AG04450 (cell line): ENCODE results near the gene NUP214. TPM values are rescaled to one million over a fixed set of nuclear protein-coding genes. Genes with fewer than 3 reads are reported as not detected.

Experiments used
- CTCF ChIA-PET: fragments of 300-600, 350-600 bp; formaldehyde crosslinking; extraction: SDS; loops from one replicate; lab custom pipeline; 2022; ENCODE audit warnings: antibody characterized with exemption, inconsistent platforms; lab: Charles Lee
- POLR2A ChIA-PET: fragments of 350-600 bp; formaldehyde crosslinking; extraction: SDS; loops from one replicate; lab custom pipeline; 2021; ENCODE audit warnings: antibody characterized with exemption, inconsistent platforms; lab: Yijun Ruan, JAX
- DNase-seq: peaks from one replicate; pipeline ENCODE4 v3.0.0-alpha.2; 2011; ENCODE audit warnings: low read depth, low spot score
- H3K27ac ChIP-seq: one replicate; pipeline ENCODE4 v1.5.1; 2012; ENCODE audit warnings: low read depth, low read length, control low read depth
- H3K27me3 ChIP-seq: one replicate; pipeline ENCODE4 v1.6.0; 2012; ENCODE audit warnings: low read length; ENCODE audit not compliant: control insufficient read depth, insufficient read depth
- H3K4me3 ChIP-seq: 2 replicates; pipeline ENCODE4 v1.5.1; 2011; ENCODE audit warnings: mild to moderate bottlenecking, low read depth, low read length, control low read depth
- H3K9me3 ChIP-seq: 2 replicates; pipeline ENCODE4 v1.5.1; 2012; ENCODE audit warnings: low read length; ENCODE audit not compliant: control insufficient read depth, insufficient read depth
- polyA plus RNA-seq: library from polyadenylated mRNA; depleted of rRNA; stranded (reverse); fragments of >200 nt; gene quantifications from 2 replicates; pipeline ENCODE4 v1.2.3, GENCODE V29; 2011
- TF ChIP-seq, protein P1 (sequence below): IDR thresholded peaks from 2 replicates; pipeline ENCODE4 v1.5.1; 2011; ENCODE audit warnings: low read depth, low read length, control low read depth, inconsistent platforms

The NUP214 gene
- polyA plus RNA-seq, 1 experiment, result 7.9 TPM

DNA sequence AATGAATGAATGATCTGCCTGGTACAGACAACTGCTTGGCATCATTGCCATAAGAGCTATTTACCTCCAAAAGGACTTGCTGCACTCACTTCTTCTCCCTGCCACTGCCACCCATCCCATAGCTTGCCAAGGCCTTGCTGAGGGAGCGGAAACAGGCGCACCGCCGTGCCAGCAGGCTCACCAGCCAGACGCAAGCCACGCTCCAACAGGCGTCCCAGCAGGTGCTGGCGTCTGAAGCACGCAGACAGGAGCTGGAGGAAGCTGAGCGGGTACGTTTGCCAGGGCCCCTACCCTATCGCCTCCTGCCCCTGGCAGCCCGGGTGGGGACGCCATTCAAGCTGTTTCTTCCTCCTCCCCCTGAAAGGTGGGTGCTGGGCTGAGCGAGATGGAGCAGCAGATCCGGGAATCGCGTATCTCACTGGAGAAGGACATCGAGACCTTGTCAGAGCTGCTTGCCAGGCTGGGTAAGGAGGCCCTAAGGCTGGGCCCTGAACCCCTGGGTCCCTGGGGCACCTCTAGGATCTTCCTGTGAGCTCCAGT, 38.0 kb upstream of the NUP214 start:
- no peak overlapping the region for H3K27ac ChIP-seq
- no peak overlapping the region for H3K4me3 ChIP-seq
- no peak for DNase-seq
- peaks cover 17% of the 10 kb centered on the region for H3K27me3 ChIP-seq
- CTCF ChIA-PET, result no interaction called here
- TF ChIP-seq, protein P1, sequence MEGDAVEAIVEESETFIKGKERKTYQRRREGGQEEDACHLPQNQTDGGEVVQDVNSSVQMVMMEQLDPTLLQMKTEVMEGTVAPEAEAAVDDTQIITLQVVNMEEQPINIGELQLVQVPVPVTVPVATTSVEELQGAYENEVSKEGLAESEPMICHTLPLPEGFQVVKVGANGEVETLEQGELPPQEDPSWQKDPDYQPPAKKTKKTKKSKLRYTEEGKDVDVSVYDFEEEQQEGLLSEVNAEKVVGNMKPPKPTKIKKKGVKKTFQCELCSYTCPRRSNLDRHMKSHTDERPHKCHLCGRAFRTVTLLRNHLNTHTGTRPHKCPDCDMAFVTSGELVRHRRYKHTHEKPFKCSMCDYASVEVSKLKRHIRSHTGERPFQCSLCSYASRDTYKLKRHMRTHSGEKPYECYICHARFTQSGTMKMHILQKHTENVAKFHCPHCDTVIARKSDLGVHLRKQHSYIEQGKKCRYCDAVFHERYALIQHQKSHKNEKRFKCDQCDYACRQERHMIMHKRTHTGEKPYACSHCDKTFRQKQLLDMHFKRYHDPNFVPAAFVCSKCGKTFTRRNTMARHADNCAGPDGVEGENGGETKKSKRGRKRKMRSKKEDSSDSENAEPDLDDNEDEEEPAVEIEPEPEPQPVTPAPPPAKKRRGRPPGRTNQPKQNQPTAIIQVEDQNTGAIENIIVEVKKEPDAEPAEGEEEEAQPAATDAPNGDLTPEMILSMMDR, result no peak
- POLR2A ChIA-PET, result no interaction called here
- no peaks in the 10 kb centered on the region for H3K9me3 ChIP-seq

DNA sequence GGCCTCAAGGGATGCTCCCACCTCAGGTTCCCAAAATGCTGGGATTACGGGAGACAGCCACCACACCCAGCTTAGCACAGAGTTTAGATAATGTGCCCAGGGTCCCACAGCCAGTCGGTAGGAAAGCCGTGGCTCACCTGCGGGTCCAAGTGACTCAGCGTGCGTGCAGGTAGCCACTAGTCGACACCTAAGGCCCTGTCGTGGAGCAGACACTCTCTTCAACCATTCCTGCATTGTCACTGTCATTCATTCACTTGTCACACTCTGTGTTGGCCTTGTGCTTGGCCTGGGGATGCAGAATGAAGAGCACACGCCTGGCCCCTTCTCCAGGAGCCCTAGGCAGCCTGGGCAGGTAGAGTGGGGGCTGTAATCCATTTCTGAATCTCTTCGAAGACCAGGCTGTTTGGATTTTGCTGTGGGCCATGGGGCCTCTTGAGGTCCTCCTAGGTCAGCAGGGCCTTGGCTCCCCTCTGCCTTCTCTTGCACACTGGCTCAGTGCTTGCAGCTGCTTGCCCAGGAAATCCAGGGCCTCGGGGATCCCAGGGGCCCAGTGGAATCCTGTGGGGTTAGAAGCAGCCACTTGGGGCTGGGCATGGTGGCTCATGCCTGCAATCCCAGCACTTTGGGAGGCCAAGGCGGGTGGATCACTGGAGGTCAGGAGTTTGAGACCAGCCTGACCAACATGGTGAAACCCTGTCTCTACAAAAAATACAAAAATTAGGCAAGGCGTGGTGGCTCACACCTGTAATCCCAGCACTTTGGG, 35.2 kb upstream of the NUP214 start:
- ChIA-PET CTCF (no interaction called here), POLR2A (no interaction called here)
- Histone ChIP-seq H3K27ac (no peak overlapping the region), H3K9me3 (peaks cover 7% of the 10 kb centered on the region; the same call in 1 of the 2 replicates), H3K27me3 (peaks cover 29% of the 10 kb centered on the region), H3K4me3 (no peak overlapping the region)
- no peak for DNase-seq
- TF ChIP-seq, protein P1, result no peak

DNA sequence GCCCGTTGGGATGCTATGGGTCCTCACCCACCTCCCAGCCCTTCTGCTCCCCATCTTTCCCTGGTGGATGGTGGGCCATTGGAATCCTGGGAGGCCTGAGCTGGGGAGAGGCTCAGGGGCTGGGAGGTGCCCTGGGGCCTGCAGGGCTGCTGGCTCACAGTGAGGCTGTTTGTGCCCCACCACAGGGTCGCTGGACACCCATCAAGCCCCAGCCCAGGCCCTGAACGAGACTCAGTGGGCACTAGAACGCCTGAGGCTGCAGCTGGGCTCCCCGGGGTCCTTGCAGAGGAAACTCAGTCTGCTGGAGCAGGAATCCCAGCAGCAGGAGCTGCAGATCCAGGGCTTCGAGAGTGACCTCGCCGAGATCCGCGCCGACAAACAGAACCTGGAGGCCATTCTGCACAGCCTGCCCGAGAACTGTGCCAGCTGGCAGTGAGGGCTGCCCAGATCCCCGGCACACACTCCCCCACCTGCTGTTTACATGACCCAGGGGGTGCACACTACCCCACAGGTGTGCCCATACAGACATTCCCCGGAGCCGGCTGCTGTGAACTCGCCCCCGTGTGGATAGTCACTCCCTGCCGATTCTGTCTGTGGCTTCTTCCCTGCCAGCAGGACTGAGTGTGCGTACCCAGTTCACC, 33.9 kb upstream of the NUP214 start:
- Histone ChIP-seq H3K9me3 (peaks cover 7% of the 10 kb centered on the region; the same call in 1 of the 2 replicates), H3K27ac (no peak overlapping the region), H3K27me3 (peaks cover 30% of the 10 kb centered on the region), H3K4me3 (no peak overlapping the region)
- ChIA-PET POLR2A (no interaction called here), CTCF (no interaction called here)
- TF ChIP-seq, protein P1, result no peak
- DNase-seq, result no peak

DNA sequence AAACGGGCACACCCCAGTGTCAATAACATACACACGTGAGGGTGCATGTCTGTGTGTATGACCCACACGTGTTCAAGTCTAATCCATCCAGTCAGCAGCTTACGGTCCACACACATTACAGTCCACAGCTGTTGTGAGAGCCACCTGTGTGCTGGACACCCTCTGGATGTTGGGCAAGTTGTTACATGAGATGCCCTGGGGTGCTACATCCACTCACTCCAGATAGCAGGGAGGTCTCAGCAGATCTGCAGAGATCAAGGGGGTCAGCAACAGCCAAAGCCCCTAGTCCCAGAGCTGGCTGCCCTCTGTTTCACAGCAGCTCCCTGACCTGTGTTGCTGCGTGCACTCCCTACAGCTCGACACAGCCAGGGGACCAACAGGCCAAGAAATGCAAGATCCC, 33.4 kb upstream of the NUP214 start:
- TF ChIP-seq, protein P1, result no peak
- H3K27ac ChIP-seq, result no peak overlapping the region
- peaks cover 35% of the 10 kb centered on the region for H3K27me3 ChIP-seq
- CTCF ChIA-PET, result no interaction called here
- H3K4me3 ChIP-seq, result no peak overlapping the region
- H3K9me3 ChIP-seq, result peaks cover 7% of the 10 kb centered on the region; the same call in 1 of the 2 replicates
- DNase-seq, result no peak
- POLR2A ChIA-PET, result no interaction called here
